ENCODE results near the gene PAFAH1B1.
A peak's percentile ranks its signal among the peaks of the same experiment; 100 is the strongest.

Gene PAFAH1B1

GRCh38 chr17:2692781-2693135, 99.3 kb downstream of the PAFAH1B1 start:
- TF ChIP-seq CTCF (IDR thresholded peaks at IDR 0.05; ENCODE audit: extremely low read depth, insufficient read depth, missing control alignments), result no peak
- in situ Hi-C loops (cut with MboI; ENCODE audit: low pct_unique_long_range_greater_than_20kb, low sequenced_read_pairs, unreplicated experiment), result no loop called here
- peak; percentile 25 for DNase-seq (ENCODE audit: low spot score)

GRCh38 chr17:2693561-2694380, 100.3 kb downstream of the PAFAH1B1 start:
- peak; percentile 28 for DNase-seq (ENCODE audit: low spot score)
- in situ Hi-C loops (cut with MboI; ENCODE audit: low pct_unique_long_range_greater_than_20kb, low sequenced_read_pairs, unreplicated experiment), result no loop called here
- no peak for TF ChIP-seq CTCF (IDR thresholded peaks at IDR 0.05; ENCODE audit: extremely low read depth, insufficient read depth, missing control alignments)

- peak; percentile 26 for DNase-seq (ENCODE audit: low spot score)
- in situ Hi-C loops (cut with MboI; ENCODE audit: low pct_unique_long_range_greater_than_20kb, low sequenced_read_pairs, unreplicated experiment), result no loop called here
- no peak for TF ChIP-seq CTCF (IDR thresholded peaks at IDR 0.05; ENCODE audit: extremely low read depth, insufficient read depth, missing control alignments)
Observed at GRCh38 chr17:2694381-2695242, 101.2 kb downstream of the PAFAH1B1 start.

GRCh38 chr17:2695243-2695960, 101.9 kb downstream of the PAFAH1B1 start:
- in situ Hi-C loops (cut with MboI; ENCODE audit: low pct_unique_long_range_greater_than_20kb, low sequenced_read_pairs, unreplicated experiment), result no loop called here
- no peak for TF ChIP-seq CTCF (IDR thresholded peaks at IDR 0.05; ENCODE audit: extremely low read depth, insufficient read depth, missing control alignments)
- DNase-seq (ENCODE audit: low spot score), result peak; percentile 41

GRCh38 chr17:2695961-2696760, 102.7 kb downstream of the PAFAH1B1 start:
- TF ChIP-seq CTCF (IDR thresholded peaks at IDR 0.05; ENCODE audit: extremely low read depth, insufficient read depth, missing control alignments), result no peak
- in situ Hi-C loops (cut with MboI; ENCODE audit: low pct_unique_long_range_greater_than_20kb, low sequenced_read_pairs, unreplicated experiment), result no loop called here
- DNase-seq (ENCODE audit: low spot score), result peak; percentile 33

Data from GM13977 (cell line).